Hepatic stellate cell (primary cell): Measurements from ENCODE around the gene SLC5A11.

Experiments
- DNase-seq: peaks from one replicate; pipeline ENCODE4 v3.0.0; 2011; ENCODE audit warnings: low spot score

Gene SLC5A11

DNA sequence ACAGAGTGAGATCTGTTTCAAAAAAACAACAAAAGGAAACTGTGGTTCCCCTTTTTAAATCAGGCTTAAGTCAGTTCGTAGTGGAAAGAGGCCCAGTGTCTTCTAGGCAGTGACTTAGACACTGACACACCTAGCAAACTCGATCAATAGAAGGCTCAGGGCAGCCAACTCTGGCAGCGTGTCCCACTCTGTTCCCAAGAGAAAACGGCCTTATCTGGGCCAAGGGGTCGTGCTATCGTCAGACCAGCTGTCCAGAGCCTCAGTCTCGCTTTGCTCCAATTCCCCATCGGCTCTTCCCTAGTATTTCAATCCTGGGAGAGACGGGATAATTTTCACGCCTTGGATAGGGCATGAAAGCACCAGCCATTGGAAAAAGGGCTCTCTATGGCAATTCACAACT is 72.9 kb downstream of the SLC5A11 start:
- DNase-seq: no peak

DNA sequence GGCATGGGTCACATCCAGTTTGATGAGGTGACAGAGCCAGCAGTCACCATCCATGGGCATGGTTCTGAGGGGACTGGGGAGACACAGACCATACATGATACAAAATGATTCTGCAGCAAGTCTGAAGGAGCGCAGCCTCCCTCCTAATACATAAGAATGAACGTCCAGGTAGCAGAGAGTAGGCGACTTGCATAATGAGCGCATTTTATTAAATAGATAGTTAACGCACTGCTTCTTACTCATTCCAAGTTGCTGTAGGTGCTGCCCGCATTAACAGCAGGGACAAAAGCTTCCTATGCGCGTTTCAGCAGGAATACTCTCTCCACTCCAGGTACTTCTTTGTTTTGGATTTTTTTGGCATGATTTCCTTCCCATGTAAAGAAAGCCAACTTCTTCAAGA is 73.8 kb downstream of the SLC5A11 start:
- no peak for DNase-seq

DNA sequence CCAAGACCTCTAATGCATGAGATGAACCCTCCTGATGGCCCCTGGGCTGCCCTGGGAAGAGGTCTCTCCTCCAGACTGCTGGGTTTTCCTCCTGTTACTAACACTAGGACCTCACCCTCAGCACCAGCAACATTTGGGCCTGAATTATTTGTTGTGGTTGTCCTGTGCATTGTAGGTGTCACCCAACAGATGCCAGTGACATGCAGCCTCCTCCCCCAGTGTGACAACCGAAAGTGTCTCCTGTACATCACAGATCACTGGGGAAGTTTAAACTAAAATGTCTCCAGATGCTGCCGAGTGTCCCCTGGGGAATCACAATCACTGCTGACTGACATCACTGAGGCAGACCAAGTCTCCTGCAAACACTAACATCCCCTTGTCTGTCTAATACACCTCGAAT is 74.8 kb downstream of the SLC5A11 start:
- DNase-seq: no peak

DNA sequence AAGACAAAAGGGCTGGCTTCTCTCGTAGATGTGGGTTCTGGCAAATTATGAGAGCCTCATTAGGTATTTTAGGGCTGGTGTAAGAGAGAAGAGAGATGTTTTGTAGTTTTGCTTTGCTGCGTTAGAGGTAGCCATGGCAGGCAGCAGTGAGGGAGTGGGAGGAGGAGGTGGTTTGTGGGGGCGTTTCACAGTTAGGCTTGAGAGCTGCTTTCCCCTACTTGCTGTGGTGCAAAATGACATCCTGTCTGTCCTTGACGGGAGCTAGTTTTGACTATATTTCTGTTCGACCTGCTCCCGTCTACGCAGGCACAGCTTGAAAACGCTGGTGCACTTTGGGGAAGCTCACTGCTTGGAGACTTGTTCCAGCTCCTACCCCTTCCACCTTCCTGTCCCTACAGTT is 75.5 kb downstream of the SLC5A11 start:
- no peak for DNase-seq

DNA sequence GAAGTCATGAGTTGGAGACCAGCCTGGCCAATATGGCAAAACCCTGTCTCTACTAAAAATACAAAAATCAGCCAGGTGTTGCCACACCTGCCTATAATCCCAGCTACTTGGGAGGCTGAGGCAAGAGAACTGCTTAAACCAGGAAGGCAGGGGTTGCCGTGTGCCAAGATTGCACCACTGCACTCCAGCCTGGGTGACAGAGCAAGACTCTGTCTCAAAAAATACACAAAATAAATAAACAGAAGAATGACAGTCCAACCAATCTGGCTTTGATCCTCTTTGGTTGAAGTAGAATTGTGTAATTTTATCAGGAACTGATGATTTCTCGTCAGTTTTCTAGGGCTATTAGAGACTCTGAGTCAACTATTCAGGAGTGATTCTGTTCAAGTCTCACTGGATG is 79.4 kb downstream of the SLC5A11 start:
- DNase-seq: no peak

DNA sequence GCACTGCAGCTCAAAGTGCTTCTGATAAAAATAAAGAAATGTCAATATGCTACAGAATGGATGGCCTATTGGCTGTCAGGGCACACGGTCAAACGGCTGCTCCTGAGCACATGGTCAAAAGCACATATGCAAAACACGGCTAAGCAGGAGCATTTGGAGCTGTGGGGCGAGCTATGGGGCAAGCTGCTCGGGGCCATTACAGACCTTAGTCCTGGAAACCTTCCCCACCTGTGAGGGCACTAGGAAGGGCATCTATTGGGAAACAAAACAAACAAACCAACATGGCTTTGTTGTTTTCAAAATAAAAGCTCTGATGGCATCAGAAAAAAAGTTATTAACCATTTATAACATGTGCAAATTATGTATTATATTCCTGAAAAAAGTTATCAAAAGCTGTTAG is 83.6 kb downstream of the SLC5A11 start:
- DNase-seq: no peak

DNA sequence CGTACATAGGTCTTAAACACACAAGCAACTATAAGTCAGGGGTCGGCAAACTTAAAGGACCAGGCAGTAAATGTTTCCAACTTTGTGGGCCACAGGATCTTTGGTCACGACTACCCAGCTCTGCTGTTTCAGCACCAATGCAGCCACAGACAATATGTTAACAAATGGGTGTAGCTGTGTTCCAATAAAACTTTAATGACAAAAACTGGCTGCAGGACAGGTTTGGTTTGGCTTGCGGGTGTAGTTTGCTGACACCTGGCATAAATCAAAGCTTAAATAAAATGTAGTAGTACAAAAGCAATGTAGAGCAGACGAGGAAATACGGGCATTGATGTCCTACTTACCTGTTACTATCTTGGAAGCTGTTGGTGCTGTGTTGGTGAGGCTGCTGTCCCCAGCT is 84.7 kb downstream of the SLC5A11 start:
- no peak for DNase-seq

DNA sequence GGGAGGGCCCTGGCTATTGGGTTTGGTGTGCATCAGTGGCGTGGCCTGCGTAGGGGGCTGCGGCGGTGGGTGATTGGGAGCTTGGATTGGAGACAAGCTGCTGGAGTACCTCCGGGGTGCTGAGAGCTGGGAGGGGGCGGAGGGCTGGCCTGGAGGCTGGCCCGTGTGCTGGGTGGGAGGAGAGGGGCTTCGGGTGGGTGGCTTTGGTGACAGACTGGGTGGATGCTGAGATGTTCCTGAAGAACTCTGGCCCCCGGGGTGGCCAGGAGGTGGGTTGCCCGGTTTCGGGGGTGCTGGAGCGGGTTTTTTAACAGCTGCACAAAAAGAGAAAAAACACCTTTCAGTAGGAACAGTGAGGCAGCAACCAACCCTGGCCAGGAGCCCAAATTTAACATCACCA is 85.3 kb downstream of the SLC5A11 start:
- DNase-seq: no peak

DNA sequence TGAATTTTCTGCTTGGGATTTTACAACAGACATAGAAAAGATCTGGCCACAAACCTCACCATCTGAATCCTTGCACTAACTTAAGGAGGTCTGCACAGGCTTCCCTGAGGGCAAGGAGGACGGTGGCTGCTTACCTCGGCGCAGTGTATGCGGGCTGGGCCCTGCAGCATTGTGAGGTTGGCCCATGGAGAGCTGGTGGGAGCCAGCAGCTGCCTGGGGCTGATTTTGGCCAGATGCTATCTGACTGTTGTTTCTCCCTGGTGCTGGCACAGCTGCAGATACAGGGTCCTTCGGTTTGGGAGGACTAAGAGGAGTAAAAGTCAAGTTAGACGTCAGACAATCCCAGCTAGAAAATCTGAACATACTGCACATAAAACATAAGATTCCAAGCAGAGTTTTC is 89.6 kb downstream of the SLC5A11 start:
- DNase-seq: no peak

DNA sequence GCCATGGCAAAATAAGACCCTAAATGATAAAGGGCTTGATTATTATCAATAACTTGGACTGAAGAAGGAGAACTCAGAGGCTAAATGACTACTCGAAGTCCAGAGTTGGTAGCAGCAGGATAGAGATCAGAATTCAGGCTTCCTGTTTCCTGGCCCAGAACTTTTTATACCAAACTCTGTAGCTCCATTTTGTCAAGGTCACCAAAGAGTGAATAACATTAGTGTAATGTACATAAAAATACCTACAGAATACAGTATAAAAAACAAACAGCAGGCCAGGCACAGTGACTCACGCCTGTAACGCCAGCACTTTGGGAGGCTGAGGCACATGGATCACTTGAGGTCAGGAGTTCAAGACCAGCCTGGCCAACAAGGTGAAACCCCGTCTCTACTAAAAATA is 90.4 kb downstream of the SLC5A11 start:
- no peak for DNase-seq

DNA sequence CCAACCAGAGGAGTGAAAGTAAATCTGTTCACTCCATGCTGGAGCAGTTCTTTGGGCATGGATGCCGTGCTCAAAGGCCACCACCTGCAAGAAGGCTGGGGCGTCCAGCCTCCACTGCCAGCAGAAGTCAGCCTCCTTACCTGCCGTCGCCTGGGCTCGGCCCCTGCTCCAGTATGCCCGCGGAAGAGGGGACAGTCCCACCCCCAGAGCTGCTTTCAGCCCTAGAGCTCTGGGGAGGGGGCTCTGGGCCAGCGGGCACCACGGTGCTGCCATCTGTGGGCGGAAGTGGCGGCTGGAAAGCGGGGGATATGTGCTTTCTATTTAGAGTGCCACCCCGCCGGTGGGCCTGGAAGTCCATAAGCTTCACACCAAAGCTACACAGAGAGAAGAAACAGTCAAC is 93.5 kb downstream of the SLC5A11 start:
- no peak for DNase-seq

DNA sequence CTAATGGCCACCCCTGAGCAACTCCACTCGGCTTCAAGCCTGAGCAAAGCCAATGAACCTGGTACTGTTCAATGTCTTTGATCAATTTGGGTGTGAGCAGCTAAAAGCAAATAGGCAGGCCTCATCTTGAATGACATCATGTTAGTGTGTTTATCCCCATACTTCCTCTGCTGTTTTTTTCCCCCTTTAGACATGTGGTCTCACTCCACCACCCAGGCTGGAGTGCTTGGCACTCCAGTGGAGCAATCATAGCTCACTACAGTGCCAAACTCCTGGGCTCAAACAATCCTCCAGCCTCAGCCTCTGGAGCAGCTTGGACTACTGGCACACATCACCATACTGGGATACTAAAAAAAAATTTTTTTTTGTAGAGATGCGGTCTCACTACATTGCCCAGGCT is 94.0 kb downstream of the SLC5A11 start:
- DNase-seq: no peak

DNA sequence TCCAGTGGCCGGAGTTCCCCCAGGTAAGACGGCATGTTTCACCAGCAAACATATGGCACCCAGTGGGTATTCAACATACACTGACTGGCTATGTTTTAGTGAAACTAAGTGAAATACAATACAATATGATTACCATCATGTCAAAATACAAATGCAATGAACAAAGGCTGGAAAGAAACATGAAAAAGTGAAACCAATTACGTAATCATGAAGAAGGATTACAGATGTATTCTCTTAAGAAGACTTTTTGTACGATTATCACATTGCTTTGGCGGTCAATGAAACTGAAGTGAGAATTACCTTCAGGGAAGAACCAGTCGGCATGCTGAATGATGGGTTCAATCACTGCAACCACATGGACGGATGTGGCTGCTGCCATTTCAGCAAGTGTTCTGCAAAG is 97.7 kb downstream of the SLC5A11 start:
- DNase-seq: no peak

DNA sequence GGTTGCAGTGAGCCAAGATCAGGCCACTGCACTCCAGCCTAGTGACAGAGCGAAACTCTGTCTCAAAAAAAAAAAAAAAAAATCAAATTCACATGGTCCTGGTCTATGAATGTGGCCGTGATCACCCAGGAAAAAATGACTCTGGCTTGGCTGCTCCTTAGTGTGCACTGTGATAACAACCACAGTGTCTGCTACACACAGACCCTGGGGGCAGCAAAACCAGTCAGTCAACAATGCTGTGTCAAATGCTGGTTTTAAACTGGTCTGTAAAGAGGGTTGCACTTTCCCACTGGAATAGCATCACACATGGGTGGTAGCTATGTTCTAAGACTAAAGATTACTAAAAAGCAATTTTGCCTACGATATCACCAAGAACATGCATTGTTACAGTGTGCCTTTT is 98.4 kb downstream of the SLC5A11 start:
- no peak for DNase-seq

DNA sequence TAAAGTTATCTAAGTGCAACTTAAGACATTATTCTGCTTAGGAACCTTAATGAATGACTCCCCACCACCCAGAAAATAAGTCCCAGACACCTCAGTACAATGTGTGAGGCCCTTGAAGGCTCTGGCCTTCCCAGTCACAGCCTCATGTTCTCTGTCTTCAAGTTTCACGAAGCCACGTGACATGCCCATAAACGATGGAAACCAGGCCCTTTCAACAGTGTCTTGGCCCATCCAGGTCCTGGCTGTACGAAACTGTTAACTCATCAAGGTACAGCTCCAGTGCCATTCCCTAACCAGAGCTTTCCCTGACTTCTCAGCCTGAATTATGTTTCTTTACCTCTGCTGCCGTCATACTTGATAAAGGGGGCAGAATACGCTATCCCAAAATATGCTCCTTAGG is 100.4 kb downstream of the SLC5A11 start:
- no peak for DNase-seq

DNA sequence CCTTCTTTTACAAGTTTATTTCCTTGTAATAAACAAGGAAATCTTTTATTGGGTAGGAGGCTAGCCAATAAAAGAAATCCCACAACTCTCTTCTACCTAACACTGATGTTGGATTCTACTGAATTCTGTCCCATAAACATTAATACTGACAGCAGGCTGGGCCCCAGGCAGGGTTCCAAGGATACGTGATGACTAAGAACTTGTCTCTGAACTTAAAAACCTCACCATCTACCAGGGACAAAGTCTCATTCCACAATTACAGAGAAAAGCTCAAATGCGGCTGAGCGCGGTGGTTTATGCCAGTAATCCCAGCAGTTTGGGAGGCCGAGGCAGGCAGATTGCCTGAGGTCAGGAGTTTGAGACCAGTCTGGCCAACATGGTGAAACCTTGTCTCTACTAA is 104.5 kb downstream of the SLC5A11 start:
- peak; percentile 38 for DNase-seq

DNA sequence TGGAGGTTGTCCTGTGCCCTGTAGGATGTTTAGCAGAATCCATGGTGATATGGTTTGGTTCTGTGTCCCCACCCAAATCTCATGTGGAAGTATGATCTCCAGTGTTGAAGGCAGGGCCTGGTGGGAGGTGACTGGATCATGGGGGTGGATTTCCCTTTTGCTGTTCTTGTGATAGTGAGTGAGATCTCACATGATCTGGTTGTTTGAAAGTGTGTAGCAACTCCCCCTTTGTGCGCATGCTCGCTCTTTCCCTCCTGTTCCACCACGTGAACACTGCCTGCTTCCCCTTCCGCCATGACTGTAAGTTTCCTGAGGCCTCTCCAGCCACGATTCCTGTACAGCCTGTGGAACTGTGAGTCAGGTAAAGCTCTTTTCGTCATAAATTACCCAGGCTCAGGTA is 107.5 kb downstream of the SLC5A11 start:
- no peak for DNase-seq

DNA sequence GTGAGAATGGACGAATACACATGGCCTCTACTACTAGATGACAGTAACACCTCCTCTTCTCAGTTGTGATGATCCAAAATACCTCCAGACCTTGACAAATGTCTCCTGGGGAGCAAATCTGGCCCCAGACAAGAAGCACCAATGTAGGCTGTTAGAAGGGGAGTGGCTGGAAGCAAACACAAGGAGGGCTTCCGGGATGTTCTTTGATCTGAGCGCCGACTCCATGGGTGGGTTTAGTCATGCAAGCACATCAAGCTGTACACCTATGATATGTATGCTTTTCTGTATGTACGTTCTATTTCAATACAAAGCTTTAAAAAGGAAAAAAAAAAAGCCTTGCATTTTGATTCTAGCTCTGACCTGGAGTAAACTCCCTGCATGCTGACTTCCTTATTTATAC is 108.0 kb downstream of the SLC5A11 start:
- DNase-seq: no peak

DNA sequence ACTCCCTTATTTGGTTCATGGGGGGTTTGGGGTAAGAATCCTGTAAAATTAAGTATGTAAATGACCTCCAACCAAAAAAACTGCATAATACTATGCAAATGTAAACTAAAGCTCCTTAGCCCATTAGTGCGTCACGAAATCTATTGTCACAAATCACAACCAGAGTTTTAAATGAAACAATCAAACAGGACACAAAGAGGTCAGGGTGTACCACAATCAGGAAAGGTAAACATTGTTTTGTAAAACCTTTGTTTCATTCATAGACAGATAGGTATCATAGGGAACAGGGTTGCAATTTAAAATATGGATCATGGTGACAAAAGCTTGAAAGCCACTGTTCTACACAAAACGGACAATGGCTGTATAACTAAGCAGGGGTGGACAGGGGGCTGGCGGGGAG is 108.4 kb downstream of the SLC5A11 start:
- no peak for DNase-seq

DNA sequence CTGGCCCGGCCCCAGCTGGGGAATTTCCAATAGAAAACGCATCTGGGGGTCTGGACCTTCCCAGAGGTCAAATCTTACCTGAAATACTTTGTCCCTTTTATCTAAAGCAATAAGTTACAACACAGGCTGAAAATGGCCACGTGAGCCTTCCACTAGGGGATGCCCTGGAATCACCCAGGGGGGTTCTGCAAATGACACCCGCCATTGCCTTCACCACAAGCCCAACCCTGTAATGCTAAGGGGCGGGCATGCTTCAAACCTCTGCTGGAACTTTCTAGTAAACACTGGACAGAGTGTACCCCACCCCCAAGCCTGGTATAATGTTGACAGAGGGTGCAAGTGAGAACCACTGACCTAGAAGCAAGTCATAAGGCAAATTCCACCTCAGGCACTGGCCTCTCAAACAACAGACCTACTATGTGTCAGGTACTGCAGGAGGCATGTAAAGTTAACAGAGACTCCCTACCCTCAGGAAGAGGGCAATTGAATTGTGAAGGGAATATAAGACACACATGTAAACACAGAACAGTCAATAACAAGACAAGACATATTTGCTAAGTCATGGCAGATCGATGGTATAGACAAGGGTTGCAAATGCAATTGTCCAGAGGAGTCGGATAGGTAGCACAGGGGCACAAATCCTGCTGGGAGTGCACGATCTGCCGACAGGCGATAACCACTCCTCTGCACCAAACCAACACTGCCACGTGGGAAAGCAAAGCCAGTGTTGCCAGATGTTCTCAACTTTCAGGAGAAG is 110.4 kb downstream of the SLC5A11 start:
- DNase-seq: no peak

DNA sequence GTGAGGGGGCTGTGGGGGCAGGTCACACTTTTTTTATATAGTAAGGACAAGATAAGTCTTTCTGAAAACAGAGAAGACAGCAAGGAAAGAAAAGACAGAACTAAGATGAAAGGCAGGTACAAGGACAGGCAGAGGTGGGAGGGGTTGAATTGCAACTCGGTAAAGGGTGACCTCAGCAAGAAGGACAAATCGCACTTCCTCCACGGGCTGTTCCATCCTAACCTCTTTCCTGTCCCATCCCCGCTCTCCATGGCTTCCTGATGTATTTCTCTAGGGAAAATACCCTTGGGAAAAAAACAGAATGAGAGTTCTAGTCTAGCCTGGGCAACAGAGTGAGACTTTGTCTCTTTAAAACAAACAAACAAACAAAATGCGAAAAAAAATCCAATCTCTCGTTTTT is 112.1 kb downstream of the SLC5A11 start:
- no peak for DNase-seq
